Measurements from ENCODE around the gene THBS2.
"Not testable (repeated sequence)": the region's sequence is repeated elsewhere in the genome, so short reads cannot be mapped to it uniquely, and the experiment has no call there.

The THBS2 gene

DNA sequence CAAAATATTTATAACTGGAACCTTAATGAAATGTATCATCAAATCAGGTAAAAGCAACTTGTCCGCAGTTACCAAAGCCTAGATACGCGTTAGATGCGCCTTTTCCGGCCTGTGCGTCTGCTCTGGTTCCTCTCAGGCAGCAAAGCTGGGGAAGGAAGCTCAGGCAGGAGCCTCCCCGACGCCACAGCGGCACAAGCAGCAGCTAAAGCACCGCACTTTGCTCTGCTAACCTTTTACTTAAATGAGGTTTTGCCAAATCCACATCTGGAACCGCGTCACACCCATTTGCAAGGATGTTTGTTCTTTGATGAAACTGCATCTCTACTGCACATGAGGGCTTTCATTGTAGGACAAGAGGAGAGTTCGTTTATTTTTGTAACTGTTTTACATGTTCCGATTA is 36.8 kb downstream of the THBS2 start:
- DNase-seq (ENCODE audit: low read depth): no peak
- H3K4me3 ChIP-seq (ENCODE audit: low read depth, low read length): no peak overlapping the region
- in situ Hi-C loops (cut with HindIII; ENCODE audit: low sequenced_read_pairs): no loop called here
- TF ChIP-seq, protein P1, sequence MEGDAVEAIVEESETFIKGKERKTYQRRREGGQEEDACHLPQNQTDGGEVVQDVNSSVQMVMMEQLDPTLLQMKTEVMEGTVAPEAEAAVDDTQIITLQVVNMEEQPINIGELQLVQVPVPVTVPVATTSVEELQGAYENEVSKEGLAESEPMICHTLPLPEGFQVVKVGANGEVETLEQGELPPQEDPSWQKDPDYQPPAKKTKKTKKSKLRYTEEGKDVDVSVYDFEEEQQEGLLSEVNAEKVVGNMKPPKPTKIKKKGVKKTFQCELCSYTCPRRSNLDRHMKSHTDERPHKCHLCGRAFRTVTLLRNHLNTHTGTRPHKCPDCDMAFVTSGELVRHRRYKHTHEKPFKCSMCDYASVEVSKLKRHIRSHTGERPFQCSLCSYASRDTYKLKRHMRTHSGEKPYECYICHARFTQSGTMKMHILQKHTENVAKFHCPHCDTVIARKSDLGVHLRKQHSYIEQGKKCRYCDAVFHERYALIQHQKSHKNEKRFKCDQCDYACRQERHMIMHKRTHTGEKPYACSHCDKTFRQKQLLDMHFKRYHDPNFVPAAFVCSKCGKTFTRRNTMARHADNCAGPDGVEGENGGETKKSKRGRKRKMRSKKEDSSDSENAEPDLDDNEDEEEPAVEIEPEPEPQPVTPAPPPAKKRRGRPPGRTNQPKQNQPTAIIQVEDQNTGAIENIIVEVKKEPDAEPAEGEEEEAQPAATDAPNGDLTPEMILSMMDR (IDR thresholded peaks at IDR 0.05; ENCODE audit: low read depth, low read length, missing control alignments): no peak

DNA sequence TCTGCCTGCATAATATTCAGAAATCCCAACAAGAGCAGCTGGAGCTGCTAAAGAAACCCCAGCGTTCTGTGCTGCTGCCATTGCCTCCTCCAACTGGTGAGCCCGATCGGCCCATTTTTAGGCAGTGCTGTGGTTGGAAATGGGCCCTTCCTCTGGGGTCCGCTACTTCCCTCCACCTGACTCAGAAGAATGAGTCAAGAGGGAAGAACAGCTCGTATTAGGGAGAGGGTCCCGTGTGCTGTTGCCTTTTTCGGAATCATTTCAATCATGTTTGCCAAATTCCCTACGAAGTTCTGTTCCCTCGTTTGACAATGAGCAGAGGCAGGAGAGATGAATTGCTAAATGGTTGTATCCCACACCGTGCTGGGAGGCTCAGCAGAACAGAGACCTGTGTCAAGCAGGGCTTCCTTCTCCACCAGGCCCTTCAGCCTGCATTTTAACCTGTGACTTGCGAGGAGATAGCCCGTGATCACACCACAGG is 38.4 kb downstream of the THBS2 start:
- TF ChIP-seq, protein P1 (IDR thresholded peaks at IDR 0.05; ENCODE audit: low read depth, low read length, missing control alignments): no peak
- H3K4me3 ChIP-seq (ENCODE audit: low read depth, low read length): no peak overlapping the region
- in situ Hi-C loops (cut with HindIII; ENCODE audit: low sequenced_read_pairs): no loop called here
- no peak for DNase-seq (ENCODE audit: low read depth)

DNA sequence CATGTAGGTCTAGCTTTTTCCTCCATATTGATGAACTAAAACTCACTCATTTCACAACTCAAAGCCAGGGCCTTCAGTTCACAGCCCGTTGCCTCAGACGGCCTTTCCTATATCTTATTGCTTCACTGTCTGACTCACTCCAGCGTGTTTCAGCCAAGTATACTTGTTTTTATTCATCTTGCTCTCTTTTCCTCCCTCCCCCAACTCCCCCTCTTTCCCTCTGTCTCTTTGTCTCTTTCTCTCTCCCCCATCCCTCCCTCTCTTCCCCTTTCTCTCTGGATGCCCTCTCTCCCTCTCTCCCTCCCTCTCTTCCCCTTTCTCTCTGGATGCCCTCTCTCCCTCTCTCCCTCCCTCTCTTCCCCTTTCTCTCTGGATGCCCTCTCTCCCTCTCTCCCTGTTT is 38.9 kb downstream of the THBS2 start:
- H3K4me3 ChIP-seq (ENCODE audit: low read depth, low read length); in situ Hi-C loops (cut with HindIII; ENCODE audit: low sequenced_read_pairs): not testable (repeated sequence)
- DNase-seq (ENCODE audit: low read depth): peak; percentile 81

DNA sequence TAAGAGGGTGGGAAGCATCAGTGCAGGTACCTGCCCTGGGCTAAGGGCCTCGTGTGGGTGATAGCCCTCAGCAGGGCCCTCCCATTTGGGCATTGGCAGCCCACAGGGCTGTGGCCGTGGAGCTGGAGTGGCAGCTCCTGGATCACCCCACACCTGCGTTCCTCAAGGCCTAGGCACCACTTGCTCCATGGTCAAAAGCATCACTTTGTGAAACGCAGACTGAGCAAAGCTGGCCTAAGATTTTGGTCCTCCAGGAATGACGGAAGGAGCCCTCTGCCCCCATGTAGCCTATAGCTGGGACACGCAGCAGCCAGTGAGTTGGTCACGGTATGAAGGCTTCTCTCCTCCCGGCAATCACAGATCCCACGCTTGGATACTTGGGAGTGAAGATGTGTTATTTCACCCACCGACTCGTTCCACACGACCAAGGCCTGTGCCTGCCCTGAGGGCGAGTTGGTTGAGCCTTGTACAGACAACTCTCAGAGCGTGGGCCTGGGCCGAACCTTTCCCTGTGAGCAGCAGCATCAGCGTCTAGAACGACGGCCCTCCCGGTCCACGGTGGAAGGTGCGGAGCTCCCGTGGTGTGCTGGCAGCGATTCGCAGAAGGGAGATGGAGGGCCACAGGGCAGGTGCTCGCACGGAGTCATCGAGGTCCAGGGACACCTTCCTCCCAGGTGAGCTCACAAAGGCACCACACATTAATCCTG is 39.7 kb downstream of the THBS2 start:
- in situ Hi-C loops (cut with HindIII; ENCODE audit: low sequenced_read_pairs): no loop called here
- TF ChIP-seq, protein P1 (IDR thresholded peaks at IDR 0.05; ENCODE audit: low read depth, low read length, missing control alignments): no peak
- H3K4me3 ChIP-seq (ENCODE audit: low read depth, low read length): no peak overlapping the region
- no peak for DNase-seq (ENCODE audit: low read depth)

DNA sequence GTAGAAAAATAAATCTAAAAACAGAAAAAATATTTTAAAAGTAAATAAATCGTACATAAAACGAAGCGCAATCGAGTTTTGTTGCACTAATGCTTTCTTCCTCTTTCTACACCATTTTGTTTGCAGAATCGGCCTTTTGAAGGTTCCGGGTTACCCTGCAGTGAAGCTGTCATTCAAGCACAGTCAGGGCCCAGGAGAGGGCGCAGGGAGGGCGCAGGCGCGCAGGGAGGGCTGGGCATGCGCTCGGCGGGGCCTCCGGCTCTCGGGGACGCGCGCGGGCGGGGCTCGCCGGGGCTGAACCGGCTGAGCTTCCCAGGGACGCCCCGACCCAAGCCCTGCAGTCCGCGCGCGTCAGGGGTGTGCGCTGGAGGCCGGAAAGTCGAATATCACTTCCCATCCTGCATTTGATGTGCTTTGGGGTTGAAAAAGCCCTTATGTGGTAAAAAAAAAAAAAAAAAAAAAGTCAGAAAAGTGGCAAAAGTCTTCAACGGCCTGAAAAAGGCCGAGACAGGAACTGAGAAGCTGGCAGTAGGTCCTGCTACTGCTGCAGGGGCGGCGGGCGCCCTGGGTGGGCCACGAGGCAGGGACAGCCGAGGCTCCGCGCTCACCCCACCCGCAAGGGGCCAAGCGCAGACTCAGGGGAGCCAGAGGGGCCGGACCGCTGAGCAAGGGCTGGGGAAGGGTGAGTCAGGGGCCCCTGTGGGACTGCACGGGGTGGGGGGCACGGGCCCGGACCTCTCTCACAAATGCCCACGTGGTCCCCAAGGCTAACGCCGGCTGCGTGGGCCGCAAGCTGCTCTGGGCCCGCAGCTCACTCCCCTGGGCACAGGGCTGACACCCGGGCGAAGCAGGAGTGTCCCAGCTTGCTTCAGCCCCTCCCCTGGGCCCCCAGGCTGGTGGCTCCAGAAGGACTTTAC is 40.5 kb downstream of the THBS2 start:
- in situ Hi-C loops (cut with HindIII; ENCODE audit: low sequenced_read_pairs): no loop called here
- TF ChIP-seq, protein P1 (IDR thresholded peaks at IDR 0.05; ENCODE audit: low read depth, low read length, missing control alignments): peak; percentile 14
- peak; percentile 12 for DNase-seq (ENCODE audit: low read depth)
- H3K4me3 ChIP-seq (ENCODE audit: low read depth, low read length): peak overlapping the region; percentile 4

DNA sequence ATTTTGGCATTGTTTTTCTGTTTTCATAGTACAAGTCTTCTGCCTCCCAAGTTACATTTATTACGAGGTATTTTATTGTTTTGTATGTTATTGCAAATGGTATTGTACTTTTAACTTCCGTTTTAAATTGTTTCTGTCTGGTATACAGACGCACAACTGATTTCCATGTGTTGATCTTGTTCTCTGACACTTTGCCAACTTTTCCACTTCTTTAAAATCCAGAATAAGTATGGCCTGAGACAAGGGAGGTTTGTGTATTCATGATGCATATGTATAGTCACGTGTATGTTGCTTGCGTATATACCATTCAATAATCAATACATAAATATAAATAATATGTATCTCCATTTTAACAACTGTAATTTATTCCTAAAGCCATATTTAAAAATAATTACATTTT is 41.2 kb downstream of the THBS2 start:
- in situ Hi-C loops (cut with HindIII; ENCODE audit: low sequenced_read_pairs): no loop called here

More for the DNA sequence above, 41.2 kb downstream of the THBS2 start:
- TF ChIP-seq, protein P1 (IDR thresholded peaks at IDR 0.05; ENCODE audit: low read depth, low read length, missing control alignments): no peak
- DNase-seq (ENCODE audit: low read depth): no peak
- no peak overlapping the region for H3K4me3 ChIP-seq (ENCODE audit: low read depth, low read length)

Measured in astrocyte of the cerebellum (primary cell).